Urothelium cell line (cell line): ENCODE measurements around the gene ADAM30.

Experiments
- DNase-seq: peaks from one replicate; pipeline ENCODE4 v3.0.0; 2011; ENCODE audit warnings: low spot score, mixed read lengths
- FAIRE-seq: peaks from 2 replicates; lab custom pipeline; 2011; peaks lifted over from hg19 to GRCh38; lab: Jason Lieb, UNC

ADAM30 gene

GRCh38 chr1:119896303-119896702, at the start of gene ADAM30:
ADAM30 (minus strand) TSS chr1:119896515; CDS start chr1:119896336, 179 bp downstream.
- no peak for DNase-seq
- no peak for FAIRE-seq

- DNase-seq (no peak), FAIRE-seq (no peak)
These were observed 46.9 kb upstream of the ADAM30 start for GRCh38 chr1:119943216-119943615.

- FAIRE-seq (peak; percentile 32), DNase-seq (no peak)
These were observed 45.1 kb upstream of the ADAM30 start for GRCh38 chr1:119941392-119941791.

GRCh38 chr1:119940697-119941096, 44.4 kb upstream of the ADAM30 start:
- no peak for FAIRE-seq
- DNase-seq: no peak

- FAIRE-seq: no peak
- DNase-seq: no peak
These were observed 40.9 kb upstream of the ADAM30 start for GRCh38 chr1:119937198-119937597.

GRCh38 chr1:119935915-119936314, 39.6 kb upstream of the ADAM30 start:
- no peak for FAIRE-seq
- DNase-seq: no peak

- DNase-seq (no peak), FAIRE-seq (peak; percentile 44)
These were observed 39.1 kb upstream of the ADAM30 start for GRCh38 chr1:119935373-119935772.

GRCh38 chr1:119933397-119933796, 37.1 kb upstream of the ADAM30 start:
- no peak for DNase-seq
- no peak for FAIRE-seq

- no peak for DNase-seq
- no peak for FAIRE-seq
These were observed 33.5 kb upstream of the ADAM30 start for GRCh38 chr1:119929643-119930315.

GRCh38 chr1:119926553-119926952, 30.2 kb upstream of the ADAM30 start:
- no peak for DNase-seq
- FAIRE-seq: no peak

- no peak for FAIRE-seq
- no peak for DNase-seq
These were observed 28.9 kb upstream of the ADAM30 start for GRCh38 chr1:119924948-119925898.

- FAIRE-seq (no peak), DNase-seq (no peak)
These were observed 24.0 kb upstream of the ADAM30 start for GRCh38 chr1:119920104-119920968.

- no peak for FAIRE-seq
- DNase-seq: no peak
These were observed 22.9 kb upstream of the ADAM30 start for GRCh38 chr1:119919241-119919640.

- DNase-seq (no peak), FAIRE-seq (peak; percentile 55)
These were observed 22.0 kb upstream of the ADAM30 start for GRCh38 chr1:119918301-119918700.

- no peak for DNase-seq
- FAIRE-seq: no peak
These were observed 21.2 kb upstream of the ADAM30 start for GRCh38 chr1:119917304-119918055.

GRCh38 chr1:119915517-119915916, 19.2 kb upstream of the ADAM30 start:
- no peak for DNase-seq
- FAIRE-seq: no peak

GRCh38 chr1:119914071-119914470, 17.8 kb upstream of the ADAM30 start:
- DNase-seq (no peak), FAIRE-seq (no peak)

- no peak for FAIRE-seq
- no peak for DNase-seq
These were observed 16.6 kb upstream of the ADAM30 start for GRCh38 chr1:119912963-119913362.

GRCh38 chr1:119911775-119912174, 15.5 kb upstream of the ADAM30 start:
- FAIRE-seq: no peak
- DNase-seq: no peak

GRCh38 chr1:119910618-119911017, 14.3 kb upstream of the ADAM30 start:
- DNase-seq (no peak), FAIRE-seq (no peak)
